Activated T-cell treated with anti-CD3 and anti-CD28 coated beads, Interleukin-2, amount 50 U/mL, for 1 hour (primary cell): ENCODE measurements around the gene CCSER1.
"Not testable (repeated sequence)": the region's sequence is repeated elsewhere in the genome, so short reads cannot be mapped to it uniquely, and the experiment has no call there.

Experiments used
- DNase-seq: peaks from one replicate; pipeline ENCODE4 v3.0.0-alpha.2; 2020

CCSER1 gene

GRCh38 chr4:90852237-90852636 is 725.0 kb downstream of the CCSER1 start:
- DNase-seq, result no peak

DNA sequence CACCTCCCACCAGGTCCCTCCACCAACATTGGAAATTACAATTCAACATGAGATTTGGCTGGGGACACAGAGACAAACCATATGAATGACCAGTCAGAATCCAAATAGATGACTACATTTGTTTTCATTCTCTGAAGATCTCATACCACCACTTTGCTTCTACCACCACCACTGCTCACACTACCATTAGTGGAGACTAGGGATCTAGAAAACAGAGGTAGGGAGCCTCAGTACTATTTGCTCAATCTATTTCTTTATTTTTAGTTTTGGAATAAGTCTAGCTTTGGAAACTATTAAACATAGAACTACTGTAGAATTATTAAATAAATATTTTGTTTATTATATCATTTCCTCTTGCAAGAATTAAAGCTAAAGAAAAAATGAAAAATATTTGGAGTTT is 727.9 kb downstream of the CCSER1 start:
- DNase-seq, result no peak

- DNase-seq, result no peak
These were observed 730.1 kb downstream of the CCSER1 start for GRCh38 chr4:90857081-90857820.

DNA sequence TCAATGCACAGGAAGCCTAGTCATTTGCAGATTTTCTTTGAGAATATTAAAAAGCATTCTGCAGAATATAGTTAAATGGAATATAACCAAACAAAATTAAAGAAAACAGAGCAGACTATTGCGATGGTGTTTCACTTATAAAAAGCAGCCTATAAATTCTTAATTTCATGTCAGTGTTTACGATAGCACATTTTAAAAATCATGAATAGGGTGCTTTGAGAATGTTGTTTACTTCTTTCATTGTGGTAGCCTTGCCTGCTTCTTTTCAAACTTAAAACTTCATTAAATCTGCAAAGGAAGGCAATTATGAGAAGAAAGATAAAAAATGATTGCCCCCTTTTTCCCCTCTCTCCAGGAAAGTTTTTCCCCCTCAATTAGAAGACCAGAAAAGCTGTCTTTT is 748.6 kb downstream of the CCSER1 start:
- no peak for DNase-seq

- no peak for DNase-seq
These were observed 749.1 kb downstream of the CCSER1 start for GRCh38 chr4:90876296-90876695.

DNA sequence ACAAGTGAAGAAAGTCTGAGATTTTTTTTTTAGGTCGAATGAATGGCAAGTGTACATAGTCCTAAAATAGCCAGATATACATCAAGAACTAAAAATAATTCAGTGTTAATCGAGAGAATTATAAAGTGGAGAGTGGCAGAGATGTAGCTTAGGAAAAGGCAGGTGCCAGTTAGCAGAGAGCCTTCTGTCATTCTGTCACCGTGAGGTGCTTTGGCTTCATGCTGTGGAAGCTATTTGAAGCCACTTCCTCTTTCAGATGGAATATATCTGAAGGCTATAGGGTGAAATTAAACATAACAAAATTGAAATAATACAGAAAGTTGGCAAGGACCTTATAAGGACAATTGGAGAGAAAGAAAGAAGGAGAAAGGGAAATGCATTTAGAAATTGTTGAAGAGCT is 756.3 kb downstream of the CCSER1 start:
- no peak for DNase-seq

DNA sequence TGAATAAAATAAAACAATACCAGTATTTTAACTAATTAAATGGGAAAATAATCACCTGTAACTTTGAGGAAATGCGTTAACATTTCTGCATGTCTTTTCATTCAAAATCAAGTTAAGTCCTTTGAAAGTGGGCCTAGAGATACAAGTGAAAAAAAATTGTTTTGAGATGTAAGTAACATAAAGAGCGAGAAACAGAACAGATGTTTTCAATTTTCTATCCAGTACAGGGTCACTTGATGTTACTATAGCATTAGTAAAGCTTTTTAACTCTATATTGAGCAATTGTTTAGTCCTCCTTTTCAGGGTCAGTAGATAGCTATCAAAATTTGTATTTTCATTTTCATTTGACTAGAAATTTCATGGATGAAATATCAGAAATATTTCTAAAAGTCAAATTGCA is 761.4 kb downstream of the CCSER1 start:
- no peak for DNase-seq

GRCh38 chr4:90889171-90889570 is 762.0 kb downstream of the CCSER1 start:
- no peak for DNase-seq

DNA sequence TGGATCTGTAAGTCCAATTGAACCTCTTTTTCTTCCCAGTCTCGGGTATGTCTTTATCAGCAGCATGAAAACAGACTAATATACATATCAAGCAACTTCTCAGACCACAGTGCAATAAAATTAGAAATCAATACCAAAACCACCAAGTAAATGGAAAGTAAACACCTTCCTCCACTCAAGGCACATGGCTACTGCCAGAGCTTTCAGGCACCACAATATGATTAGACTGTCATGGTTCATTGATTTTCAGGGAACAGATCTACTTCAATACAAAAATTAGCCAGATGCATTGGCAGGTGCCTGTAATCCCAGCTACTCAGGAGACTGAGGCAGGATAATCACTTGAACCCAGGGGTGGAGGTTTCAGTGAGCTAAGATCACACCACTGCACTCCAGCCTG is 776.2 kb downstream of the CCSER1 start:
- DNase-seq, result not testable (repeated sequence)

DNA sequence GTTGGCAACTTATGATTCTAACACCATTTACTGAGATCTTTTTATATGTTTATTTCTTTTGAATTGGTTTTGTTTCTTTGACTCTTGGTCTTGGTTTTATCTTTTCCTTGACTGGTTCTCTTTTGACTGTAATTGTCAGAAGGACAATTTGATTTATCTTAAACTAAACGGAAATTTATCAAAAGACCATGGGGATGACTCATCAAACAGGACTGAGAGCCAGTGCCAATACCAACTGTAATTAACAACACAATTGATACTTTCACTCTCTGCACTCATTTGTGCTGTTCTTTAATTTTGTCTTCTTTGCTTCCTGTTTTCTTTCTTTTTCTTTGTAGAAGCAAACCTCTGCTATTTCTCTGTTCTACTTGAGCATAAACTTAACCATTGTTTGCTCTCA is 776.8 kb downstream of the CCSER1 start:
- no peak for DNase-seq

GRCh38 chr4:90906239-90906638 is 779.0 kb downstream of the CCSER1 start:
- DNase-seq, result no peak

DNA sequence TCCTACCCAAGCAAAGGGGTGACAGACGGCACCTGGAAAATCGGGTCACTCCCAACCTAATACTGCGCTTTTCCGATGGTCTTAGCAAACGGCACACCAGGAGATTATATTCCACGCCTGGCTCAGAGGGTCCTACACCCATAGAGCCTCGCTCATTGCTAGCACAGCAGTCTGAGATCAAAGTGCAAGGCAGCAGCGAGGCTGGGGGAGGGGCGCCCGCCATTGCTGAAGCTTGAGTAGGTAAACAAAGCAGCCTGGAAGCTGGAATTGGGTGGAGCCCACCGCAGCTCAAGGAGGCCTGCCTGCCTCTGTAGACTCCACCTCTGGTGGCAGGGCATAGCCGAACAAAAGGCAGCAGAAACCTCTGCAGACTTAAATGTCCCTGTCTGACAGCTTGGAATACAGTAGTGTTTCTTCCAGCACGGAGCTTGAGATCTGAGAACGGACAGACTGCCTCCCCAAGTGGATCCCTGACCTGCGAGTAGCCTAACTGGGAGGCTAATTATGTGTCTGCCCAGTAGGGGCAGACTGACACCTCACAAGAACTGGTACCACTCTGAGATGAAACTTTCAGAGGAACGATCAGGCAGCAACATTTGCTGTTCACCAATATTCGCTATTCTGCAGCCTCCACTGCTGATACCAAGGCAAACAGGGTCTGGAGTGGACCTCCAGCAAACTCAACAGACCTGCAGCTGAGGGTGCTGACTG is 784.7 kb downstream of the CCSER1 start:
- not testable (repeated sequence) for DNase-seq

- no peak for DNase-seq
These were observed 795.0 kb downstream of the CCSER1 start for GRCh38 chr4:90922174-90922573.

- DNase-seq, result no peak
These were observed 799.8 kb downstream of the CCSER1 start for GRCh38 chr4:90926957-90927356.

DNA sequence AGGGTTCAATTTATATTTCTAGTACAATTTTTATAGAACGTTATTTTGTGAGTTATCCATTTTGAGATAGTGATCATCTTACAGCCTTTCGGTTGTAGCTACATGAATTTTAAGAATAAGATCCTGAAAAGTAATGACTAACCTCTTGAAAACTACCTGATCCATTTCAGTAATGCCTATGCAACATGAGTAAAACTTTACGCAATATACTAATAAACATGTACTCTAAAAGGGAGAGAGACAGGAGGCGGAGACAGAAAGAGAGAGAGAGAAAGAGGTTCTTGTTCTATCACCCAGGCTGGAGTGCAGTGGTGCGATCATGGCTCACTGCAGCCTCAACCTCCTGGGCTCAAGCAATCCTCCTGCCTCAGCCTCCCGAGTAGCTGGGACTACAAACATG is 816.1 kb downstream of the CCSER1 start:
- DNase-seq, result no peak

GRCh38 chr4:90946945-90947344 is 819.8 kb downstream of the CCSER1 start:
- DNase-seq, result no peak

GRCh38 chr4:90950385-90950841 is 823.2 kb downstream of the CCSER1 start:
- DNase-seq, result no peak

GRCh38 chr4:90951037-90951436 is 823.8 kb downstream of the CCSER1 start:
- no peak for DNase-seq

DNA sequence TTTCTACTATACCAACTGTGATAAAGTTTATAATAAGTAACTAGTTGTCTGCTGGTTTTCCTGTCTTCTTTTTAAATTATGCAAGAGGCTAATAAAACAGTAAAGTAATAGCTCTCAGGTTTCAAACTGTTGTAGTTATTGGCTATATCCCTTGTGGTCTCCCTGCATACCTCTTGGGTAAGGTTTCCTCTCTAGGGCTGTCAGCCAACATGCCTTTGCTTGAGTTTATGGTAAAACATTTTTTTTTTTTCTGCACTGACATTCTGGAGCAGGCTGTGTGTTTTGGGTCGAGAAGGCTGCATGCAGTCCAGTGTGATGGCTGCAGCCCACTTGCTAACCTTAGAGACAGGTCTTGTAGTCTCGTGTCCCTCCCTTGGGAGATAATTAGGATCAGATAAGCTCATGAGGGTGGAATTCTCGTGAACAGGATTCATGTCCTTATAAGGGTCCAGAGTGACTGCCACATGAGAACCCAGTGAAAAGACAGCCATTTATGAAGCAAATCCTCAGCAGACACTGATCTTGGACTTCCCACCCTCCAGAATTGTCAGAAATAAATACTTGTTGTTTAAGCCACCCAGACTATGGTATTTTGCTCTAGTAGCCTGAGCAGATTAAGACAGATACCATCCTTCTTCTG is 831.2 kb downstream of the CCSER1 start:
- DNase-seq, result no peak

DNA sequence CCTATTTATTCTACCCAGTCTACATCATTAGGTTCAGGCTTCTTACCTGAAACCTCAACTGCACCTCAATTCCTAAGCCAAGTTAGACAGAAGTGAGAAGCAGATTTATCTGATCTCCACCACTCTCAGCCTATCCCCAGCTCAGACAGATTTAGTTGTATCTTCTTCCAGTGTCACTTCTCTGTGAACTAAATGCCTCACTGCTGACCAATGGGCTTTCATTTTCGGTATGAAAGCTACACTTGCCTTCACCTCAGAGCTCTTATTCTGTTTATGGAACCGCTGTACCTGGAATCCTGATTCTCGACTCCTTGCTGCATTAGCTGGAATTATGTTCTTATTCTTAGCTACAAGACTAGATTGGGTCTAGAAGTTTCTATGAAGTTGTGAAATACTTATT is 833.2 kb downstream of the CCSER1 start:
- no peak for DNase-seq

GRCh38 chr4:90960840-90961239 is 833.6 kb downstream of the CCSER1 start:
- no peak for DNase-seq

DNA sequence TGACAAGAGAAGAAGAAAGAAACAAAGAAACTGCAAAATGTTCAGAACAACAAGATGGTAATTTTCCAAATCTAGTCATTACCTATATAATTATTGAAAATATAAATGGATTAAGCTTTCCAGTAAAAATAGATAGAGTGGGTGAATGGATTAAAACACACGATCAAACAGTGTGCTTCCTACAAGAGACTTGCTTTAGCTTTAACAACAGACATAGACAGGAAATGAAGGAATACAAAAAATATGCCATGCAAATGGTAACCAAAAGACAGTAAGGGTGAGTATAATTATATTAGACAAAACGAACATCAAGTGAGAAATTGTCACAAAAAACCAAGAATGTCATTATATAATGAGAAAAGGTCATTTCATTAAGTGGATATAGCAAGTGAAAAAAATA is 842.8 kb downstream of the CCSER1 start:
- DNase-seq, result no peak

GRCh38 chr4:90977726-90978125 is 850.5 kb downstream of the CCSER1 start:
- DNase-seq, result no peak

DNA sequence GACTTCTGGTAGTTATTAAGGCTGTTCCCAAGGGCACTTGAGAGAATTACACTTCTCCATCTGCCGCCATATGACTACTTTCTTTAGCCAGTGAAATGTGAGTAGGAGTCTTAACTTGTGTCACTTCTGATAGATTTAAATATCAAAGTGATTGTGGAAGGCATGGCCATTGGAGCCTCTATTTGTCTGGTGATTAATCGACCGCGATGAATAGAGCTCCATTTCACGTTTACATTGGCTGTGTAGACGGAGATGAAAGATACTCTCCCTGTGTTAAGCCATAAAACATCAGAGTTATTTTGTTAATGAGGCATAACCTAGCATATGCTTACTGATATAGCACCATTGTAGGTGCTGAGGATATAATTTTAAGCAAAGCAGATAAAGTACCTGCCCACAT is 852.4 kb downstream of the CCSER1 start:
- DNase-seq, result no peak
